KMS-11 (cell line): Measurements from ENCODE around the gene ENTPD6.

Experiments used
- H2AFZ ChIP-seq: fragments of 200-600 bp; sonication (generic); 2 replicates; pipeline ENCODE4 v1.6.1; 2016; ENCODE audit warnings: antibody characterized with exemption, mixed run types, low read depth
- H3K27ac ChIP-seq: fragments of 200-600 bp; sonication (generic); 2 replicates; pipeline ENCODE4 v1.6.1; 2016; ENCODE audit warnings: mild to moderate bottlenecking, mixed run types
- H3K27me3 ChIP-seq: fragments of 200-600 bp; sonication (generic); 2 replicates; pipeline ENCODE4 v1.6.1; 2017; ENCODE audit warnings: mild to moderate bottlenecking, low read depth, mixed run types, moderate library complexity; ENCODE audit not compliant: insufficient read depth
- H3K36me3 ChIP-seq: fragments of 200-600 bp; sonication (generic); 2 replicates; pipeline ENCODE4 v1.6.1; 2017; ENCODE audit warnings: mild to moderate bottlenecking, mixed run types; ENCODE audit not compliant: insufficient read depth
- H3K4me1 ChIP-seq: fragments of 200-600 bp; sonication (generic); 2 replicates; pipeline ENCODE4 v1.6.1; 2016; ENCODE audit warnings: mild to moderate bottlenecking, low read depth, mixed run types; ENCODE audit not compliant: poor library complexity, severe bottlenecking
- H3K4me2 ChIP-seq: fragments of 200-600 bp; sonication (generic); 2 replicates; pipeline ENCODE4 v1.7.0; 2016; ENCODE audit warnings: mild to moderate bottlenecking, mixed run types
- H3K4me3 ChIP-seq: fragments of 200-600 bp; sonication (generic); IDR thresholded peaks from 2 replicates; pipeline ENCODE4 v1.6.1; 2017; ENCODE audit warnings: low read depth, low read length, mixed read lengths; ENCODE audit not compliant: insufficient read depth
- H3K79me2 ChIP-seq: fragments of 200-600 bp; sonication (generic); 2 replicates; pipeline ENCODE4 v1.6.1; 2016; ENCODE audit warnings: low read depth, mixed run types; ENCODE audit not compliant: insufficient read depth
- H3K9ac ChIP-seq: fragments of 200-600 bp; sonication (generic); 2 replicates; pipeline ENCODE4 v1.6.1; 2016; ENCODE audit warnings: mild to moderate bottlenecking, mixed run types
- H4K20me1 ChIP-seq: fragments of 200-600 bp; sonication (generic); 2 replicates; pipeline ENCODE4 v1.6.1; 2016; ENCODE audit warnings: mild to moderate bottlenecking, mixed run types; ENCODE audit not compliant: insufficient read depth
- CTCF ChIP-seq: fragments of 200-600 bp; sonication (generic); conservative IDR thresholded peaks from 2 replicates; pipeline ENCODE4 v1.6.1; 2017; ENCODE audit warnings: low read depth, mild to moderate bottlenecking, antibody characterized with exemption, low read length, moderate library complexity, mixed read lengths

The ENTPD6 gene

GRCh38 chr20:25254571-25254970 lies 59.1 kb downstream of the ENTPD6 start:
- Histone ChIP-seq H3K79me2 (peaks cover 51% of the 10 kb centered on the region), H3K4me1 (peaks cover 56% of the 10 kb centered on the region), H3K4me3 (no peak overlapping the region)

GRCh38 chr20:25254986-25255680 lies 59.6 kb downstream of the ENTPD6 start:
- no peaks in the 10 kb centered on the region for H3K36me3 ChIP-seq
- H3K4me2 ChIP-seq, result no peak overlapping the region
- peaks cover 51% of the 10 kb centered on the region for H3K4me1 ChIP-seq
- H3K27me3 ChIP-seq, result no peaks in the 10 kb centered on the region
- H3K4me3 ChIP-seq, result no peak overlapping the region
- no peak overlapping the region for H3K9ac ChIP-seq
- H2AFZ ChIP-seq, result no peak overlapping the region
- no peak for TF ChIP-seq CTCF
- no peaks in the 10 kb centered on the region for H4K20me1 ChIP-seq
- peaks cover 45% of the 10 kb centered on the region for H3K79me2 ChIP-seq
- no peak overlapping the region for H3K27ac ChIP-seq

More at GRCh38 chr20:25254571-25254970, 59.1 kb downstream of the ENTPD6 start:
- no peak overlapping the region for H3K4me2 ChIP-seq
- no peaks in the 10 kb centered on the region for H4K20me1 ChIP-seq
- H3K27me3 ChIP-seq, result no peaks in the 10 kb centered on the region
- no peak overlapping the region for H3K27ac ChIP-seq
- no peak overlapping the region for H2AFZ ChIP-seq
- H3K36me3 ChIP-seq, result no peaks in the 10 kb centered on the region
- no peak overlapping the region for H3K9ac ChIP-seq
- no peak for TF ChIP-seq CTCF

DNA sequence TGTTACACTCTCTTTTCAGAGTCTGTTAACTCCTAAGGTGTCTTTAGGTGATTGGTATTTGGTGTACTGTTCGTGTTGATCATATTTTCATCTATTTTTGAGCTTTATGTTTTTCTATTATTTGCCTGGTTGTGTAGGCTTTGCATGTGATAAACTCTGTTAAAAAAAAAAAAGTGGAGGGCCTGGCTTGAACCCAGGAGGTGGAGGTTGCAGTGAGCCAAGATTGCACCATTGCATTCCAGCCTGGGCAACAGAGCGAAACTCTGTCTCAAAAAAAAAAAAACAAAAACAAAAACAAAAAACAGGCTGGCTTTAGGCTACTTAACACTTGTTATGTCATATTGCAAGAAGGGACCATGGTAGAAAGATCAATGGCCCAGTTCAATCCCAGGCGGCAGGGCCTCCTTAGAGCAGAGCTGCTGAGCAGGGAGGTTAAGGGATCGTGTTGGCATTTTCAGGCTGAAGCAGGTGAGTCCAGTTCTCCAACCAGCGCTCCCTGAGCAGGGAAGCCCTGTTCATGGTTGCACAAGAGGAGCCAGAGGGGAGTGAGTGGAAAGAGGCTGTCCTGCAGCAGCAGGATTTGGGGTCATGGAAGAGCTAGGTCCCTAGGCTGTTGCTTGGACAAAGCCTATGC lies 60.8 kb downstream of the ENTPD6 start:
- Histone ChIP-seq H3K4me1 (peaks cover 39% of the 10 kb centered on the region), H3K36me3 (no peaks in the 10 kb centered on the region), H4K20me1 (no peaks in the 10 kb centered on the region), H3K9ac (no peak overlapping the region), H3K27me3 (no peaks in the 10 kb centered on the region), H2AFZ (no peak overlapping the region), H3K79me2 (peaks cover 33% of the 10 kb centered on the region), H3K27ac (no peak overlapping the region), H3K4me2 (no peak overlapping the region), H3K4me3 (no peak overlapping the region)
- no peak for TF ChIP-seq CTCF

DNA sequence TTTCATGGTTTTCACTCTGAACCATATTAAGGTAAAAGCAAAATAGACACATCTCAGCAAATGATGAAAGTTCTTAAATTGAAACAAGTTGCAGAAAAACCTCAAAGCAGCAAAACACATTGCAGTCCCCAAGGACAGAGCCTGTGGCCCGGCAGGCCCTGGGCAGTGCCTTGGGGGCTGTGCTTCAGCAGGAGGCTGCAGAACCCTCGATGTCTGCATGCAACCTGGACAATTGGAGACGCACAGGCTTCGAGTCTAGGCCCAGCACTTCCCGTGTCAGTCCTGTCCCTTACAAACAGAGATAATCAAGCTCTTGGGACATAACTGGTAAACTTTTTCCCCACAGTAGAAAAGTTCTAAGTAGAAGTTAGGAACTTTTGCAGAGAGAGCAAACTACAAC lies 61.6 kb downstream of the ENTPD6 start:
- Histone ChIP-seq H4K20me1 (no peaks in the 10 kb centered on the region), H3K4me2 (no peak overlapping the region), H3K79me2 (peaks cover 32% of the 10 kb centered on the region; the same call in 1 of the 2 replicates), H3K9ac (no peak overlapping the region), H3K27ac (no peak overlapping the region), H2AFZ (no peak overlapping the region), H3K27me3 (no peaks in the 10 kb centered on the region), H3K4me3 (no peak overlapping the region), H3K4me1 (peaks cover 33% of the 10 kb centered on the region), H3K36me3 (no peaks in the 10 kb centered on the region)
- no peak for TF ChIP-seq CTCF
